Activated naive CD4-positive, alpha-beta T cell treated with anti-CD3 and anti-CD28 coated beads, Interleukin-2, amount 10 ng/mL, durations not matched to agents 7 days and 5 days (primary cell): ENCODE results near the gene AKT1.
"Not testable (repeated sequence)": the region's sequence is repeated elsewhere in the genome, so short reads cannot be mapped to it uniquely, and the experiment has no call there.

Experiments
- CTCF ChIA-PET: fragments of 350-600 bp; sonication (Branson Sonifier 250); formaldehyde crosslinking; loops from one replicate; lab custom pipeline; 2021; ENCODE audit warnings: antibody characterized with exemption; lab: Charles Lee
- DNase-seq: peaks from one replicate; pipeline ENCODE4 v3.0.0-alpha.2; 2020
- H3K27ac Mint-ChIP-seq: one replicate; pipeline ENCODE4 v1.8.0; 2021; ENCODE audit warnings: mild to moderate bottlenecking, moderate library complexity, mixed read lengths
- H3K27me3 Mint-ChIP-seq: one replicate; pipeline ENCODE4 v1.8.0; 2021; ENCODE audit warnings: mild to moderate bottlenecking, mixed read lengths
- H3K36me3 Mint-ChIP-seq: one replicate; pipeline ENCODE4 v1.8.0; 2021; ENCODE audit warnings: mixed read lengths
- H3K4me1 Mint-ChIP-seq: one replicate; pipeline ENCODE4 v1.8.0; 2021; ENCODE audit warnings: mixed read lengths
- H3K4me3 Mint-ChIP-seq: one replicate; pipeline ENCODE4 v1.8.0; 2021; ENCODE audit warnings: mild to moderate bottlenecking, moderate library complexity, mixed read lengths
- H3K9me3 Mint-ChIP-seq: one replicate; pipeline ENCODE4 v1.8.0; 2021; ENCODE audit warnings: mixed read lengths

The AKT1 gene

DNA sequence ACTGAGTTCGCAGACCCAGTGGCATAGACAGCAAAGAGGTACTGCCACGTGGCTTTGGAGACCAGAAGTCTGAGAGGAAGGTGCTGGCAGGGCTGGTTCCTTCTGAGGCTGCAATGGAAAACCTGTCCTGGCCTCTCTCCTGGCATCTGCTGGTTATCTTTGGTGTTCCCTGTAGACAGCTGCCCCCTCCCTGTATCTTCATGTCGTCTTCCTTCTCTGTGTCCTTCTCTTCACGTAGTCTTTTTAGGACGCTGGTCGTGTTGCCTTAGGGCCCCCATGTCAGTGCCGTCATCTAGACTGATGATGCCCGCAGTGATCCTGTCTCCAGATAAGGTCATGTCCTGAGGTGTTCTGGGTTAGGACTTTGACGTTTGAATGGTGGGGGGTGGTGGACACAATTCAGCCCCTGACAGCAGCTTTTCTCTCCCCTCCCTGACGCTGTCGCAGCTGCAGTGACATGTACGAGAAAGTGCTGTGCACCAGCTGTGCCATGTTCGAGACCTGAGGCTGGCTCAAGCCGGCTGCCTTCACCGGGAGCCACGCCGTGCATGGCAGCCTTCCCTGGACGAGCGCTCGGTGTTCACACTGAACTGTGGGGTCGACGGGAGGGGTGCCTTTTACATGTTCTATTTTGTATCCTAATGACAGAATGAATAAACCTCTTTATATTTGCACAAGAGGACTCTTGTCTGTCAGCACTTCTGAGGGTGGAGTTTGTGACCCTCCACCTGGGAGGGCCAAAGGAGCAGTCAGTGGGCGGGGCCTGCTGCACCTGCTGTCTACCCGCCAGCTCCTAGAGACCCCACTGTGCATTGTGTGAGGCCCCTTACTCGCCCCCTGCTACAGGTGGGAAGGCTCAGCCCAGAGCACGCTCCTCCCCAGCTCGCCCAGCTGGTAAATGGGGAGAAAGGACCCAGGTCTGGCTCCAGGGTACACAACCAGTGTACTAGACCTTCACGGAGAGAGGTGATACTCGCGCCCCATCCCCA, 36.3 kb downstream of the AKT1 start:
- H3K4me1 Mint-ChIP-seq, result peaks cover 37% of the 10 kb centered on the region
- CTCF ChIA-PET, result interaction anchor here (1.5 to 2.0 kb wide), 2 partner anchors 9 to 11 kb away, joined by 4 to 5 read pairs; no protein-coding TSS in a partner anchor
- H3K27me3 Mint-ChIP-seq, result no peaks in the 10 kb centered on the region
- H3K9me3 Mint-ChIP-seq, result no peaks in the 10 kb centered on the region
- no peak overlapping the region for H3K4me3 Mint-ChIP-seq
- peaks cover 31% of the 10 kb centered on the region for H3K36me3 Mint-ChIP-seq
- no peak for DNase-seq
- H3K27ac Mint-ChIP-seq, result no peak overlapping the region

DNA sequence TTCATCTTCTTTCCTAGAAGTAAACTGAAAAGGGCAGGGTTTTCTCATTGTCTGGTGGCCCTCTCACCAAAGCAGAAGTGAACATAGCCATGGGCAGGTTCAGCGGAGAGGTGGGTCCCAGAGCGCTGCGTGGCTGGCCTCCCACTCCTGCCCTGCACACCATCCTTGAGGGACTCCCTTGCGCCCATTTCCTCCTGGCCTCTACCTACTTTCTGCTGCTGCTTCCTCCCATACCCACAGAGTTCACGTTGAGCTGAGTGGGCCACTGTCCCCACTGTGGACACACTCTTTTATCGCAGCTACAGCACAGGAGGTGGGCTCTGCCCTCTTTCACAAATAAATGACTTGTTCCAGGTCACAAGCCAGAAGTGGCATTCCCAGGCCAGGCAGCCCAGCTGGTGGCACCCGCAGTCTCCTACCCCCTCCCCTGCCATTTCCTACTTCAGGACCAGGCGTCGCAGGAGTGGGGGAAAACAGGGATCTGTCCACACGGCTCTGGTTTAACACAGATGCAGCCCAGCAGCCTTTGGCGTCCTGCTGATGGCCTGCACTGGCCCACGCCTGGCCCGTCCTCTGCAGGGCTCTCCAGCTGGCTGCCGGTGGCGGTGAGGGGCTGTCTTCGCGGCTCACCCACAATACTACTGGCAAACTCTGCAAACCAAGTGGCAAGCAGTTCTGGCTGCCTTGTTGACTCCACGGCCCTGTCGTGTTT, 37.7 kb downstream of the AKT1 start:
- Mint-ChIP-seq H3K27ac (peak overlapping the region; percentile 78), H3K27me3 (no peaks in the 10 kb centered on the region), H3K9me3 (no peaks in the 10 kb centered on the region), H3K4me1 (peaks cover 45% of the 10 kb centered on the region), H3K4me3 (no peak overlapping the region), H3K36me3 (peaks cover 35% of the 10 kb centered on the region)
- CTCF ChIA-PET, result interaction anchor here (1.0 to 1.5 kb wide), 4 partner anchors 9 to 68 kb away, joined by 3 to 5 read pairs (median 4); no protein-coding TSS in a partner anchor
- DNase-seq, result no peak

- Mint-ChIP-seq H3K9me3 (no peaks in the 10 kb centered on the region), H3K36me3 (peaks cover 32% of the 10 kb centered on the region), H3K4me3 (no peak overlapping the region), H3K27me3 (no peaks in the 10 kb centered on the region), H3K27ac (peak overlapping the region; percentile 75), H3K4me1 (peaks cover 45% of the 10 kb centered on the region)
- DNase-seq, result no peak
- CTCF ChIA-PET, result interaction anchor here (1.0 to 1.4 kb wide), 3 partner anchors 10 to 69 kb away, joined by 3 to 4 read pairs (median 4); no protein-coding TSS in a partner anchor
Measured at GRCh38 chr14:104757238-104757585, 38.3 kb downstream of the AKT1 start.

- DNase-seq, result peak; percentile 40
- no peaks in the 10 kb centered on the region for H3K9me3 Mint-ChIP-seq
- CTCF ChIA-PET, result interaction anchor here (1.0 to 1.4 kb wide), 3 partner anchors 10 to 69 kb away, joined by 3 to 4 read pairs (median 4); no protein-coding TSS in a partner anchor
- H3K27ac Mint-ChIP-seq, result peak overlapping the region; percentile 75
- no peaks in the 10 kb centered on the region for H3K27me3 Mint-ChIP-seq
- H3K4me3 Mint-ChIP-seq, result no peak overlapping the region
- H3K36me3 Mint-ChIP-seq, result peaks cover 30% of the 10 kb centered on the region
- H3K4me1 Mint-ChIP-seq, result peaks cover 45% of the 10 kb centered on the region
Measured at GRCh38 chr14:104756477-104757237, 38.9 kb downstream of the AKT1 start.

GRCh38 chr14:104755621-104756020, 39.9 kb downstream of the AKT1 start:
- Mint-ChIP-seq H3K4me3 (no peak overlapping the region), H3K27ac (peak overlapping the region; percentile 80), H3K4me1 (peaks cover 48% of the 10 kb centered on the region), H3K36me3 (peaks cover 30% of the 10 kb centered on the region), H3K27me3 (no peaks in the 10 kb centered on the region), H3K9me3 (no peaks in the 10 kb centered on the region)
- CTCF ChIA-PET, result no interaction called here
- DNase-seq, result no peak

DNA sequence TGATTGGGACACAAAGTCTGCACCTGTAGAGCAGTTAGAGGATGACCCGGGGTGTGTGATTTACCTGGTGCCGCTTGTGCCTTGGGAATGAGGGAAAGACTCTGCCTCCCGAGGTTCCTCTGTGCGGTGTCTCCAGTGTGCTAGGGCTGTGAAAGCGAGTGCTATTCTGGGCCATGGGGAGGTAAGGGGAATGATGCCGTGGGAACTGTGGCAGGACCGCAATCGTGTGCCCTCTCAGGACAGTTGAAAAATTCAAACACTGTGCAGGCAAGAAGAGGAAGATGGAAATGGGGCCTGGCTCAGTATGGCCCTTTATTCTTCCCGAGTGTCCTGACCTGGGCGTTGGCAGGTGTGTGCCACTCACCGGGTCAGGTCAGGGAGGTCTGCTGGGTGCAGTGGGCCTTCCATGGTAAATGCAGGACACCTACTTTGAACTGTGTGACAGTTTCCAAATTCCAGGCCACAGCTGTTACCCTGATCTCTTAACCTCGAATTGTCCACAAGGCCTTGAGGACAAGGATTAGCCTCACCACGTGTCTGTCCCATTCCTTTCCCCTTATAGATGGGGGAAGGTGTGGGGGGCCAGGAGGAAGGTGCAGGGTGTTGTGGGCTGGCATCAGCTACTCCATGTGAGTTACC, 41.2 kb downstream of the AKT1 start:
- Mint-ChIP-seq H3K27me3 (peaks cover 1% of the 10 kb centered on the region), H3K4me3 (peak overlapping the region; percentile 78), H3K4me1 (peaks cover 48% of the 10 kb centered on the region), H3K27ac (peak overlapping the region; percentile 89), H3K36me3 (peaks cover 26% of the 10 kb centered on the region), H3K9me3 (no peaks in the 10 kb centered on the region)
- CTCF ChIA-PET, result interaction anchor here (1.1 to 3.2 kb wide), 2 partner anchors 13 to 14 kb away, joined by 3 to 13 read pairs; no protein-coding TSS in a partner anchor
- DNase-seq, result no peak

DNA sequence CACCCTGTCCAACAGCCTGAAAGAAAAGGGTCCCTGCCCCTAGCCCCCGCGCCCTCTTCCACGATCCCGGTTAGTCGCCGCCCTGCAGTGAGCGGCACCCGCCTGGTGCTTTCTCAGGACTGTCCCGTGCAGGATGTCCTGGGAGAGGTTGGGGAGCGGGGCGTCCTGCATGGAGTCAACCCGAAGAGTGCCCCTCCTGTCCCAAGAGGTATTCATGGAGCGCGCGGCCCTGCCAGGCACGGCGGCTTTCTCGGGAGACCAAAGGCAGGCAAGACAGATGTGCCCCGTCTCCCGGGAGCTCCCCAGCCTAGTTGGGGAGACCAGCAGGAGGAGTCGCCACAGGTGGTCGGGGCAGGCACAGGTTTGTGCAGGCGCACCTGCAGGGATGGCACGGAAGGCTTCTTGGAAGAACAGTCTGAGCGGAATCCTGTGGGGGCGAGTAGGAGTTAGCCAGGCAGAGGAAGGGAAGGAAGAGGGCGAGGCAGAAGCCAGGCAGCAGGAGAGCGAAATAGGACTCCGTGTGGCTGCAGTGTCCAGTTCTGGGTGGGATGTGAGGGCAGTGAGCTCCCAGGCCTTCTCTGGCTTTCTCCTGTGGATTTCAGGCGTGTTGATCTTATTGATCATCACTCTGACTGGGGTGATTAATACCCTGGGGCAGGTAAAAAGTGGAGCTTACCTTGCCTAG, 41.9 kb downstream of the AKT1 start:
- Mint-ChIP-seq H3K27ac (peak overlapping the region; percentile 89), H3K27me3 (peaks cover 8% of the 10 kb centered on the region), H3K36me3 (peaks cover 22% of the 10 kb centered on the region), H3K4me1 (peaks cover 48% of the 10 kb centered on the region), H3K4me3 (peak overlapping the region; percentile 78), H3K9me3 (no peaks in the 10 kb centered on the region)
- DNase-seq, result peak; percentile 45
- CTCF ChIA-PET, result interaction anchor here (1.1 to 3.2 kb wide), 3 partner anchors 13 to 66 kb away, joined by 3 to 13 read pairs (median 4); no protein-coding TSS in a partner anchor

DNA sequence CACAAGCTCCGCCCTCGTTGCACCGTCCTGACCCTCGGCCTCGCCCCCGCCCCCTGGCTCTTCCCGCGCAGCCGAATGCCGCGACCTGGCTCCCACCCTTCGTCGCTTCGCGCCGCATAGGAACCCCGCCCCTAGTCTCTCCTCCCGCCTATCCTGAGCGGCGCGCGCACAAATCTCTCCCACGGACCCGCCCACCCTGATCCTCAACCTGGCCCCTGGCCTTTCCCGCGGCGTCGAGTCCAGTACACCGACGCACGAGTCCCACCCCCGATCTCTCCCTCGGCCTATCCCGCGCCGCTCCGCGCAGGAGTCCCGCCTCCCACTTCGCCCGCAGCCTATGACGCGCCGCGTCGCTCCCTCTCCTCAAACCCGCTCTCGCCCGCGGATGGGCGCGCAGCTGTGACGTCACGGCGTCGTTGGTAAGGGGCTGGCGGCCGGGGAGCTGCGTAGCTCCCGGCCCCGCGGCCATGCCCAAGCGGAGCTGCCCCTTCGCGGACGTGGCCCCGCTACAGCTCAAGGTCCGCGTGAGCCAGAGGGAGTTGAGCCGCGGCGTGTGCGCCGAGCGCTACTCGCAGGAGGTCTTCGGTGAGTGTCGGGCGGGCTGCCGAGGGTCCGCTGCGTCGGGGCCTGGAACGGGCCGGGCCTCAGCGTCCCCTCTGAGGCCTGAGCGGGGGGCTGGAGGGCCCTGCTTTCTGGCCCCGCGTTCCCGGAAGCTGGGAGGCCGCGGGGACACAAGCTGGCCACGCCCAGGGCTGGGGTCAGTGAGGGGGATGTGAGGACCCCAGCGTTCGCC, 42.6 kb downstream of the AKT1 start, which contains the start of gene SIVA1:
Gene SIVA1 (plus strand): TSS at position 413 of the 793 bp plus-strand sequence. CDS start 55 bp downstream, at position 468.
- Mint-ChIP-seq H3K4me3 (peak within 1 kb of the TSS; percentile 78), H3K4me1 (peaks cover 45% of the 10 kb centered on the region), H3K36me3 (peaks cover 20% of the 10 kb centered on the region), H3K27ac (peak within 1 kb of the TSS; percentile 93), H3K27me3 (peaks cover 8% of the 10 kb centered on the region), H3K9me3 (no peaks in the 10 kb centered on the region)
- CTCF ChIA-PET, result interaction anchor here (0.7 to 3.2 kb wide), 6 partner anchors 14 to 73 kb away, joined by 3 to 13 read pairs (median 4); no protein-coding TSS in a partner anchor
- peak; percentile 100 for DNase-seq

- peak overlapping the region; percentile 78 for H3K4me3 Mint-ChIP-seq
- H3K27ac Mint-ChIP-seq, result peak overlapping the region; percentile 93
- CTCF ChIA-PET, result interaction anchor here (0.7 to 3.2 kb wide), 6 partner anchors 15 to 73 kb away, joined by 3 to 13 read pairs (median 4); no protein-coding TSS in a partner anchor
- peaks cover 20% of the 10 kb centered on the region for H3K36me3 Mint-ChIP-seq
- peaks cover 8% of the 10 kb centered on the region for H3K27me3 Mint-ChIP-seq
- no peak for DNase-seq
- H3K4me1 Mint-ChIP-seq, result peaks cover 40% of the 10 kb centered on the region
- no peaks in the 10 kb centered on the region for H3K9me3 Mint-ChIP-seq
Measured at GRCh38 chr14:104752423-104752734, 43.2 kb downstream of the AKT1 start.

- Mint-ChIP-seq H3K9me3 (no peaks in the 10 kb centered on the region), H3K4me1 (peaks cover 34% of the 10 kb centered on the region), H3K27ac (peak overlapping the region; percentile 93), H3K27me3 (peaks cover 8% of the 10 kb centered on the region), H3K36me3 (peaks cover 16% of the 10 kb centered on the region), H3K4me3 (peak overlapping the region; percentile 78)
- no peak for DNase-seq
- CTCF ChIA-PET, result interaction anchor here (1.0 to 3.2 kb wide), 5 partner anchors 17 to 74 kb away, joined by 4 to 13 read pairs (median 4); no protein-coding TSS in a partner anchor
Measured at GRCh38 chr14:104751539-104752422, 43.8 kb downstream of the AKT1 start.

DNA sequence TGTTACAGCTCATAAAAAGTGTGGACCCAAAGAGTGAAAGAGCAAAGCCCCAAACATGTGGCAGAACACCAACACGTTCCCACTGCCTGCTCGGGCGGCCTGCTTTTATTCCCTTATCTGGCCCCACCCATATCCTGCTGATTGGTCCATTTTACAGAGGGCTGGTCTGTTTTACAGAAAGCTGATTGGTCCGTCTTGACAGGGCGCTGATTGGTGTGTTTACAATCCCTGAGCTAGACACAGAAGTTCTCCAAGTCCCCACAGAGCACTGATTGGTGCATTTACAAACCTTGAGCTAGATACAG, 44.8 kb downstream of the AKT1 start:
- DNase-seq, result peak; percentile 36
- H3K36me3 Mint-ChIP-seq, H3K27me3 Mint-ChIP-seq, H3K9me3 Mint-ChIP-seq: not testable (repeated sequence)
- Mint-ChIP-seq H3K4me1 (peaks cover 24% of the 10 kb centered on the region), H3K4me3 (peak overlapping the region; percentile 50), H3K27ac (peak overlapping the region; percentile 54)
- CTCF ChIA-PET, result interaction anchor here (0.7 to 1.3 kb wide), 2 partner anchors 26 to 27 kb away, joined by 3 read pairs; partner anchors contain the start of gene ADSS1
